HG03342 (cell line): Measurements from ENCODE around the gene GLRX3.
"Not testable (repeated sequence)": the region's sequence is repeated elsewhere in the genome, so short reads cannot be mapped to it uniquely, and the experiment has no call there.

Experiments used
- ATAC-seq: cut with Tn5 transposase; IDR thresholded peaks from one replicate; pipeline ENCODE4 v1.9.1; 2021; ENCODE audit warnings: mild to moderate bottlenecking, moderate library complexity; ENCODE audit not compliant: unreplicated experiment

Gene GLRX3

DNA sequence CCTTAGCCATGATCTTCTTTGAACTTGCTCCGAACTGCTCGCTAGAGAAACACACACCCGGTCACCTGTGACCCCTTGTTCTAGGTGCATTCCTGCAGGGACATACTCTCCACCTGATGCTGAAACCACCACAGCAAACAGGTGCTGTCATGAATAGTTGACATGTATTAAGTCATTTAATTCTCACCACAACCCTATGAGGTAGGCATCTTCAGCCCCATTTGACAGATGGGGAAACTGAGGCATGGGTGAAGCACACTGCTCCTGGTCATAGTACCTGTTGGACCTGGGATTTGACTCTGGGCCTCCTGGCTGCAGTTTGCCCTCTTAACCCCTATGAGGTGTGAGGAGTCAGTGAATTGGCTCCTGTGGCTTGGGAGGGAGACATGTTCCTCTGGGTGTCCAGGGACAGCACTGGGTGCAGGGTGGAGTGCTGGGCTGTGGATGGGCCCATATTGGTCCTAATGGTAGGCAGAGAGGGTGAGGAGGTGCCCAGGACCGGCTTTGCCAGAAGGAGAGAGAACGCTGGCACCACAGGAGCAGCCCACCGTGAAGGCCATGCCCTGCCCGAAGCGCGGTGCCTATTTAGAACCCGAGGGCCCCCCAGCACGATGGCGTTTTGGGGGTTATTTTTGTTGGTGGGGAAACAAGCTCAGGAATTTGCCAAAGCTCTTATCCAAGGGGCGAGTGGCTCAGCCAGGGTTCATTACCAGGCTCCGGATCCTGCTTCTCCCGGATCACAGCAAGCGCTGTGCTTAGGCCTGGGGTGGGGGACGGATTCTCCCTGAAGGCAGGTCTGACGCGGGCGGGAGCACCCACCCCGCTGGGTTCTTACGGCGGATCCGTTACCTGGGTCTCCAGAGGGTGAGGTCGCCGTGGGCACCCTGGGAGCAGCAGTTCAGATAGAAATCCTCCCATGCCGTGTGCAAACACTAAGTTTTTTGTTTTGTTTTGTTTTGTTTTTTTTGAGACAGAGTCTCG lies 52.3 kb downstream of the GLRX3 start:
- no peak for ATAC-seq

GRCh38 chr10:130189608-130190054 lies 53.4 kb downstream of the GLRX3 start:
- ATAC-seq: no peak

DNA sequence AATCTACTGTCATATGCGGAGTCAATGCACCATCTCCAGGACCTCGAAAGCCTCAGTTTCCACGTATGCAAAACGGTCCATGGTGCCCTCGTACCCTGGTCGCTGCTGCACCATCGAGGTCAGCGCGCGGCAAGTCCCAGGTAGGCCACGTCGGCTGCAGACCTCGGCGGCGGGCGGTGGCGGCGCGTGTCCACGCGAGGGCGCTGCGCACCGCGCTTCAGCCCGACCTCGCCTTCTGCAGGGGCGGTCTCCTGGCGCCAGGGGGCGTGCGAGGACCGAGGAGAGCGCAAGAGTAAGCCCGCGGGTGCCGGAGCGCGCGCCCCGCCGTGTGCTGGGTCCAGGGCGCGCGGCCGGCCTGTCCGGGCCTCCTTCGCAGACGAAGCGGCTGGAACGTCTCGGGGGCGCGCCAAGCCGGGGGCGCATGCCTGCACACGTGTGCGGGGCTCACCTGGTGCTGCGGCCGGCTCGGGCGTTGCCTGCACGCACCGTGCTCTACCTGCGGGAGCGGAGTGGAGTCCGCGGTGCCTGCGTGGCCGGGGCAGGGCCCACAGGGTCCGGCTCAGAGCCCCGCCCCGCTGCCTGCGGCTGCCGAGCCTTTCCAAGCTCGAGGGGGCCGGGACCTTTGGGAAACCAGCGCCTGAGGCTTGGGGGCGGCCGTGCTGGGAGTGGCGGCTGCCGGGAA lies 54.0 kb downstream of the GLRX3 start:
- peak; percentile 95 for ATAC-seq

- no peak for ATAC-seq
Observed at GRCh38 chr10:130190737-130191115, 54.5 kb downstream of the GLRX3 start.

GRCh38 chr10:130191380-130191779 lies 55.2 kb downstream of the GLRX3 start:
- ATAC-seq: no peak

DNA sequence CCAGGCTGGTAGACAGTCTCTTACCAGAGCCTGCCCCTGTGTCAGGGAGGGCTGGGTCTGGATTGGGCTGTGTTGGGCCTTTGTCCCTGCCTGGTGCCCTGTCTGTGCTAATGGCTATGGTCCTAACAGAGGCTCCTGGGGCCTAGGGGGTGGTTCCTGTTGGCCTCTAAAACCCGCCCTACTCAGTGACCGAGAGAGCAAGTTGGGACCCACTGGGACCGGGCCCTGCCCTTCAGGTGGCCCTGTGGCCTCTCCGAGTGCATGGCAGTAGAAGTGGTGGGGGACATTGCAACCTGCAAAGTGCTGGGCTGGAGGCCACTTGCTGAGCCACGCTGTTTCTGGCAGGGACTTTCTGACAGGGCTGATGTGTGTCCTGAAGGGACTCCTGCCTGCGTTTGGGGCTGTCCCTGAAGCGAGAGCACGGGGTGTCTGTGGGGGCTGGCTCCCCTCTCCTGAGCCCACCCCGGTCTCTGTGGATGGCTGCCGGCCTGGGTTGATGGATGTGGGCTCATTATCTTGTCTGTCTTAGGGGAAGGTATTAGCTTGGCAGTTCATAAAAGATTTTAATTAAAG lies 56.2 kb downstream of the GLRX3 start:
- ATAC-seq: no peak

- no peak for ATAC-seq
Observed at GRCh38 chr10:130193033-130193432, 56.8 kb downstream of the GLRX3 start.

DNA sequence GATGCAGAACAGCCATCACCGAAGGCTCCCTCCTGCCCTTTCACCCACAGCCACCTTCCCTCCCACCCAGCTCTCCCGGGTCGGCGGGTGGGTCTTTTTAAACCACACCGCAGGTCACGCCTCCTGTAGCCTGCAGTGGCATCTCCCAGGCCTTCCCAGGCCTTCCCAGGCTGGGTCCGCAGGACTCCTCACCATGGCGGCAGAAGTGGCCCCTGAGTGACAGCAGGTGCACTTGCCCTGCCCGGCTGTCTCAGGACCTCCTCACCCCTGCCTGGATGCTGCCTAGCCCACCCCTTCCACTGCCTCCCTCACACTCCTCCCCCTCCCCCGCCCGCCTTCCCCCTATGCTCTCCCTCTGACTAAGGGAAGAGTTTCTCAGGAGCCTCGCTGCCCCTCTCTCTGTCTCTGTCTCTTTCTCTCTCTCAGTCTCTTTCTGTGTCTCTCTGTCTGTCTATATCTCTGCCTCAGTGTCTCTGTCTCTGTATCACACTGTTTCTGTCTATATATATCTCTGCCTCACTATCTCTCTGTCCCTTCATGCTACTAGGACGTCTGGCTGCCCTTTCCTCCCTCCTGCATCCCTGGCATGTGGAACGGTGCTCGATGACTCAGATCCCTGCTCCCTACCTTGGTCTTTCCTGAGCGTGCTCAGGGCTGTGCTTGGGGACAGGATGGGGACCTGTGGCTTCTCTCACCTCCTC lies 57.5 kb downstream of the GLRX3 start:
- ATAC-seq: no peak

DNA sequence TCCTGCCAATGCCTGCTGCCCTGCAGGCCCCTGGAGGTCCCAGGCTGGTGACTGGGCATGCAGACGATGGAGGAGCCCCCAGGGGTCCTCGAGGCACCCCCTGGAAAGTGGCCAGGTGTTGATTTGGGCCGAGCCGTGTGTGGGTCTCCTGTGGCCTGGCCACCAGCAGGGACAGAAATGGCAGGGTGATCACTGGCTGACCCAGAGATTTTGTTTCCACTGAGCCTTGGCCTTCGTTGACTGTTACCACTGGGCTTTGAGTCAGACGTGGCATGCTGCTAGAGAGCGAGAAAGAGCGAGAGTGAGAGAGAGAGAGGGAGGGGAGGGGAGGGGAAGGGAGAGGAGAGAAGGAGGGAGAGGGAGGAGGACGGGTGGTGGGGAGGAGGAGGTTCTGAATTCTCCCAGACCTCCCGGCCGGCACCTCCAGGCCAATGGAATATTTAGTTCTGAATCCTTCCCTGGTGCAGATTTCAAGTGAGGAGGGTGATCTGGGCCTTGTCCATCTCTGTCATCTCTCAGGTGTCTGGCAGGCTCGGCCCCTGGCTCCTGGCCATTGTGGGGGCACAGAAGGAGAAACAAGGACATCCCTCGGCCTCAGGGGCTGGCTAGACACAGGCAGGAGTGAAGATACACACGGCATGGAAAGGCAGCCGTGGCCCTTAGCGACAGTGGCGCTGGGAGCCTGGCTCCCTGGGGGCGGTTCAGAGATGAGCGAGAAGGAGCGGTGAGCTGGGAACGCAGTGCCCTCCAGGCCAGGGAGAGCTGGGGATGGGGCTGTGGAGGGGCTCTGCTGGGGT lies 58.2 kb downstream of the GLRX3 start:
- no peak for ATAC-seq

GRCh38 chr10:130194991-130195645 lies 58.9 kb downstream of the GLRX3 start:
- no peak for ATAC-seq

DNA sequence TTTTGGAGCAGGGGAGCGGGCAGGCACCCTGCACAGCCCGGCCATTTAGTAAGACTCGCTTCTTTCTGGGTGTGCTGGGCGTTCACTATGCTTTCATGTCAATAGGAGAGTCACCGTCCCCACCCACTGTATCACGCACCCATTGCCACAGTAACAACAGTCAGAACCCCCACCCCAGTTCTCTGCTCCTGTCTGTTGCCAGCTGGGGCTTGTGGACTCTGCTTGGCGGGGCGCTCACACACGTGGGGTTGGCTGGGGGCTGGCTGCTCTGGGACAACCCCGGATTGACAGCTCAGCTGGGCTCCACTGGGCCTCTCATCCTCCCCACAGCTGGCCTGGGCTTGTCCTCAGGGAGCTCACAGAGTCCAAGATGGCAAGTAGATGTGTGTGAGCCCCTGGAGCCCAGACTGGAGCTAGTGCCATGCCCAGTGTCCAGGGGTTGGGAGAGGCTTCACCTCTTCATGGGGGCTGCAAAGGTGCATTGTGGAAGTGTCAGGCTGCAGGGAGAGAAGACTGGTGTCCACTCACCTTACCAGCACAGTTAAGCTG lies 59.6 kb downstream of the GLRX3 start:
- no peak for ATAC-seq

DNA sequence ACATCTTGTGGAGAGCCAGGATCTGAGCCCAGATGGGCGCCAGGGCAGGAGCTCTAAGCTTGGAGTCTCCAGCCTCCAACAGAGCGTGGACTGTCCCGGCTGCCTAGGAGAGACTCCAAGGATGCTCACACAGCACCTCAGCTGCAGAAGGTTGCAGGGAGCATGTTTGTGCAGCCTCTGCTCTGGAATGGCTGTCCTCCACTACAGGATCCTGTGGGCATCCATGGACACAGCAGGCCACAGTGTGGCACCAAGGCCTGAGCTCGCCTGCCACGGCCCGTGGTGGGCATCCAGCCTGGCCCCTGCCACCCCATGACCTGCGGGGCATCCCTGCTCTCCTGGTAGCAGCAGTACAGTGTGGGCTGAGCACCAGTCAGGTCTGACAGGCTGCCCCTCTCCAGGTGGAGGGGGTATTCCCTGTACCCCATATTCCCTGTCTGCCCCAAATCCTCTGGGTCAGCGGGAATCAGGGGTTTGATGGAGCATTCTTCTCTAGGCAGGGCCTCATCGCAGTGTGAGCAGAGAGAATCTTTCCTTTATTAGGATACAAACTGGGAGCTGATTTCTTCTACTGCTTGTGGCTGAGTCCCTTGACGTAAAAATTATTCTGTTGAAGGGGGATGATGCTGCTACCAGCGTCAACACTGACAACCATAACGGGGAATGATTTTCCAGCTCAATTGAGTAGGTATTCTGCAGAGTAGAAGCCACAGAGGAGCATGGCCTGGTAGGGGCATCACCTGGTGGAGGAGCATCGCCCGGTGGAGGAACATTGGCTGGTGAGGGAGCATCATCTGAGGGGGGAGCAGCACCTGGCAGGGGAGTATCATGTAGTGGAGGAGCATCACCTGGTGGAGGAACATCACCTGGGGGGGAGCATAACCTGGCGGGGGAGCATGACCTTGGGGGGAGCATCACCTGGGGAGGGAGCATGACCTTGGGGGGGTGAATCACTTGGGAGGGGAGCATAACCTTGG lies 60.6 kb downstream of the GLRX3 start:
- ATAC-seq: no peak

DNA sequence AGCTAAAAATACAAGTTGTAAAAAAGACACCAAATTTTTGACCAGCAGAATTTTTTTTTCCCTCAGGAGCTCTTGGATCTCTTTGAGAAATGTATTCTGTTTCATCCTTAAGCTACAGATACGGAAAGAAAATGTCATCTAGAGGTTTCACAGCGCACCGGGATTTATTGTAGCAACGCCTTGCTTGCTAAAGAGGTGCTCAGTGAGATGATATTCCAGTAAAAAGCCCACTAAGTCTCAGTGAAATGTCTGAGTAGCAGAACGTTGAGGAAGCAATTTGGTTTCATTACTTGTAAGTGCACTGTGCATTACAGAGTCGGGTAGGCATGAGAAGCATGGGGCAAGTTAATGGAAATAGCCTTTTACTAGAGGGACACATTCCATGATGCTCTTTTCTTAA lies 62.5 kb downstream of the GLRX3 start:
- no peak for ATAC-seq

DNA sequence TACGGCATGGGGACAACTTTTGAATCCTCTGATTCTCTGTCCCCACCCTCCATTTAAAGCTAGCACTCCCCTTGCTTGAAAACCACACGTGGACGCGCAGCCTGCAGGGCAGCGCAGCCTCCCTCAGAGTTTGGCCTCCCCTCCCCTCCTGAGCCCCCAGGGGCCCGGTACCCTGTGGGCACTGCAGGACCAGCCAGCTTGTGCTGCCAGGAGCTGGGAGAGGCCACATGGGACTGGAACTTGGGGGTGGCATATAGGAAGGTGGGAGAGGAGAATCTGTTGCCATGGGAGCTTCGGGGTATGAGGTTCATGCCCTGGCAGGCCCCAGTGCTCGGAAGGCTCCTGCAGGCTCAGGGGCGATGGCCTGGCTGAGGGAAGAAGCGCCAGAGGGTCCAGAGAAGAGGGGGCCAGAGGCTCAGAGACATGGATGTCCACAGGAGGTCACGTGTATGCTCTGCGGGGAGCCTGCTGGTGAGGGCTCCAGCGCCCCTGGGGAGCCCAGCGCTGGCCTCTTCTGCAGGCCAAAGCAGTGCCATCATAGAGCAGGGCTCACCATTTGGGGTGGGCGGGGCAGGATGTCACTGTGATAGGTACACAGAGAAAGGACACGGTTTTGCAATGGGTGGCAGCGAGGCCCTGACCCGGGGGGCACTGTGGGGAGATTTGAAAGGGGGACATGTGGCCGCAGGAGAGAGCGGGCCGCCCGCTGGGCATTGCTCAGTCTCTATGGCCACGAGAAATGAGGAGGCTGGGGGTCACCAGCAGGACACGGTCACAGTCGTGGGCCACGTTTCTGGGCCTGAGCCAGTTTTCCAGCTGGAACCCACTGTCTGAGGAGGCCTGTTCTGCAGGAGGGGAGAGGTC lies 64.2 kb downstream of the GLRX3 start:
- ATAC-seq: no peak

- ATAC-seq: no peak
Observed at GRCh38 chr10:130201043-130201380, 64.8 kb downstream of the GLRX3 start.

GRCh38 chr10:130202150-130202549 lies 66.0 kb downstream of the GLRX3 start:
- ATAC-seq: not testable (repeated sequence)

DNA sequence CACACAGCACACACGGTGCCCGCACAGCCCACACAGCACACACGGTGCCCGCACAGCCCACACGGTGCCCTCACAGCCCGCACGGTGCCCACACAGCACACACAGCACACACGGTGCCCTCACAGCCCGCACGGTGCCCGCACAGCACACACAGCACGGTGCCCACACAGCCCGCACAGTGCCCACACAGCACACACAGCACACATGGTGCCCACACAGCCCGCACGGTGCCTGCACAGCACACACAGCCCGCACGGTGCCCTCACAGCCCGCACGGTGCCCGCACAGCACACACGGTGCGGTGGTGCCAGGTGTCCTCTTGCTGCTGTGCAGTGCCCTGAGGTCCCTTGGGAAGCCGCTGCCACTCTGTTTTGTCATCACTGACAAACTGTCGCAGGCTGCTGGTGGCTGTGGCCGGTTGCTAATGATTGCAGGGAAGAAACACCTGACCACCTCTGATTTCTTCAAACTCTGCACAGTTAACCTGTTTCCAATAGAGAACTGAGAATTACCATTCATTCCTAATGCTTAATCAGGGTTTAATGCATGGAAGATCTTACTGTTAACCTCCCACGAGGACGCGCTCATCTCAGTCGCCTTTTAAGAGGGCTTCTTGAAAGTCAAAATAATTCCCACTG lies 66.9 kb downstream of the GLRX3 start:
- ATAC-seq: peak; percentile 74
